Right renal pelvis (tissue), 4 donors: Measurements from ENCODE around the gene TMEM88. TPM values are rescaled to one million over a fixed set of nuclear protein-coding genes. Genes with fewer than 3 reads are reported as not detected.
A peak's percentile ranks its signal among the peaks of the same experiment; 100 is the strongest.
"Not testable (repeated sequence)": the region's sequence is repeated elsewhere in the genome, so short reads cannot be mapped to it uniquely, and the experiment has no call there.

ENCODE experiments used
- DNase-seq, 4 donors: peaks; one replicate each; pipeline ENCODE4 v3.0.0-alpha.2; 2013; ENCODE audit warnings: low read depth in 4 of 4, low spot score in 3 of 4, missing footprints in 1 of 4
- polyA plus RNA-seq, 4 donors: library from polyadenylated mRNA; unstranded; fragments of 120-200 nt; gene quantifications; one replicate each; pipeline ENCODE4 v1.2.1, GENCODE V29; 2013; ENCODE audit not compliant: insufficient read length in 4 of 4

Gene TMEM88
- polyA plus RNA-seq, 4 donors = 24.2 to 29.6 (median 28.4) TPM

- no peak for DNase-seq
These were observed 638 bp upstream of the TMEM88 start for GRCh38 chr17:7854078-7854777.

- DNase-seq = no peak
These were observed 769 bp downstream of the TMEM88 start for GRCh38 chr17:7855660-7856010.

- no peak for DNase-seq
These were observed 1.3 kb downstream of the TMEM88 start for GRCh38 chr17:7856011-7856810.

- DNase-seq = peak; percentile 98 to 99 (median 98)
These were observed 2.2 kb downstream of the TMEM88 start, which contains the start of gene NAA38 for GRCh38 chr17:7856811-7857712. Gene NAA38, minus strand, starts transcription at chr17:7857559. Its CDS starts 96 bp downstream, at chr17:7857463.

- peak; percentile 86 to 93 (median 88) for DNase-seq
These were observed 3.1 kb downstream of the TMEM88 start, which contains the start of gene CYB5D1 for GRCh38 chr17:7857713-7858521. Gene CYB5D1, plus strand, starts transcription at chr17:7858003. Its CDS starts 132 bp downstream, at chr17:7858135.

- DNase-seq = no peak
These were observed 3.6 kb downstream of the TMEM88 start for GRCh38 chr17:7858522-7858810.

- DNase-seq = no peak
These were observed 4.2 kb downstream of the TMEM88 start for GRCh38 chr17:7859028-7859427.

- no peak for DNase-seq
These were observed 8.0 kb downstream of the TMEM88 start for GRCh38 chr17:7862692-7863437.

- not testable (repeated sequence) for DNase-seq
These were observed 9.5 kb downstream of the TMEM88 start for GRCh38 chr17:7864384-7864783.

- DNase-seq = no peak
These were observed 10.3 kb downstream of the TMEM88 start for GRCh38 chr17:7864995-7865650.

GRCh38 chr17:7867881-7868329 lies 13.0 kb downstream of the TMEM88 start:
- DNase-seq = no peak

- no peak for DNase-seq
These were observed 18.2 kb downstream of the TMEM88 start for GRCh38 chr17:7873051-7873450.

- no peak for DNase-seq
These were observed 21.0 kb downstream of the TMEM88 start for GRCh38 chr17:7875804-7876370.

GRCh38 chr17:7878234-7878633 lies 23.4 kb downstream of the TMEM88 start:
- no peak for DNase-seq

- no peak for DNase-seq
These were observed 25.4 kb downstream of the TMEM88 start for GRCh38 chr17:7880076-7880868.

GRCh38 chr17:7881276-7882054 lies 26.6 kb downstream of the TMEM88 start:
- DNase-seq = no peak

GRCh38 chr17:7882068-7882467 lies 27.2 kb downstream of the TMEM88 start:
- no peak for DNase-seq
